Activated CD4-positive, alpha-beta T cell treated with anti-CD3 and anti-CD28 coated beads for 24 hours (primary cell): ENCODE results near the gene ACYP2.
"Not testable (repeated sequence)": the region's sequence is repeated elsewhere in the genome, so short reads cannot be mapped to it uniquely, and the experiment has no call there.

Source experiments
- DNase-seq, 2 donors: peaks; one replicate each; pipeline ENCODE4 v3.0.0-alpha.2; 2020; ENCODE audit warnings: low read depth in 2 of 2

The ACYP2 gene

DNA sequence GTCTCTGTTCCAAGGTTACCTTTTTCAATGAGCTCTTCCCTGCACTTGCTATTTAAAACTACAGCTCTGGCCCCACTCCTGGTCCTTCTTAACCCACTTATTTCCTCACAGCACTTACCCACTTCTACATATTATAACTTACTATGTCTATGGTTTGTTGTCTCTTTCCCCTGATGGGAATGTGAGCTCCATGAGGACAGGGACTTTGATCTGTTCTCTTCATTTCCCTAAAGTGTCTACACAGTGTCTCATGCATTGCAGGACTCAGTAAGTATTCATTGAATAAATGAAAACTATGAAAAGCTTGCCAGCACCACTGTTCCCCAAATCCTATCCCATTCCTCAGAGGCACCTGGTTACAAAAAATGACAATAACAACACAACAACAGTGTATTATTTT, 18.3 kb upstream of the ACYP2 start:
- DNase-seq, result no peak

DNA sequence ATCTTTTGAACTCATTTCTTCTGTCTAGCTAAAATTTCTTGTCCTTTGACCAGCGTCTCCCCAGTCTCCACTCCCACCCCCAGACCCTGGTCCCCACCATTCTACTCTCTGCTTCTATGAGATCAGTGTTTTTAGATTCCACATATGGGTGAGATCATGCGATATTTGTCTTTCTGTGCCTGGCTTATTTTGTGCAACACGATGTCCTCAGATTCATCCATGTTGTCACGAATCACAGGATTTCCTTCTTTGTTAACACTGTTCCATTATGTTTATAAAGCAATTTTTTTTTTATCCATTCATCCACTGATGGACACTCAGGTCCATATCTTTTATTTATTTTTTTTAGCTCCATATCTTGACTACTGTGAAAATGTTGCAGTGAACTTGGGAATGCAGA, 16.0 kb upstream of the ACYP2 start:
- DNase-seq, result no peak

DNA sequence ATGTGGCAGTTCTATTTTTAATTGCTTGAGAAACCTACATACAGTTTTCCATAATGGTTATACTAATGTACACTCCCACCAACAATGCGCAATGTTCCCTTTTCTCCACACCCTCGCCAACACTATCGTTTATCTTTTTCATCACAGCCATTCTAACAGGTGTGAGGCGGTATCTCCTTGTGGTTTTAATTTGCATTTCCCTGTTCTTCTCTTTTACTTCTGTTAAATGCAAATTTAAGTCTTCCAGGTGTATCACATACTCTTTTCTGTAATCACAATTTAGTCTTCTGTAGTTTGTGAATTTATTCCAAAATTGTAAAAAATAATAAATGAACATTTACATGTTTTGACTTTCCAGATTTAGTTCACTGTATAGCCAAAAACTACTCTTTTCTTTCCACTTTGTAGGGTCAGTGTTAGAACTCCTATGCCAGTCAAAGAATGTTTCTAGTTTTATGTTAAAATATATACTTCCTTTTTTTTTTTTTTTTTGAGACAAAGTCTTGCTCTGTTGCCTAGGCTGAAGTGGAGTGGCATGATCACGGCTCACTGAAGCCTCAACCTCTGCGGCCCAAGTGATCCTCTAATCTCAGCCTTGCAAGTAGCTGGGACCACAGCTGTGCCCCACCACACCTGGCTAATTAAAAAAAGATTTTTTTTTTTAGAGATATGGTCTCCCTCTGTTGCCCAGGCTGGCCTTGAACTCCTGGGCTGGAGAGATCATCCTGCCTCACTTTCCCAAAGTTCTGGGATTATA, 15.4 kb upstream of the ACYP2 start:
- no peak for DNase-seq

DNA sequence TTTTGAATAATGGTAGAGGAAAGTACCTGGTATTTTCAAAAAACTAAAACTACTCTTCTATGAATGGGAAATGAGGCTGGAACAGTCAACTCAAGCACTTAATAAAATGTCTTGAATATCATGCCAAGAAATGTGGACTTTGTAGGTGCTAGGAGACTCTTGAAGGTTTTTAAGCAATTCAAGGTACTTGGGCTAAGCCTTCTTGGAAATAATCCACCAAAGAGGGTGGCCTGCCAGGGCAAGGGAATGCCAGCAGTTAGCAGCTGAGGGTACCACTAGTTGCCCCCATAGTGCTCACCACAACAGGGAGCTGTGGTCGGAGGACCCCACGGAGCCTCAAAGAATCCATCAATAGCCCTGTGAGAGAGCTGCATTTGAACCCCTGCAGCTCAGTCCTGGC, 14.6 kb upstream of the ACYP2 start:
- DNase-seq, result no peak

DNA sequence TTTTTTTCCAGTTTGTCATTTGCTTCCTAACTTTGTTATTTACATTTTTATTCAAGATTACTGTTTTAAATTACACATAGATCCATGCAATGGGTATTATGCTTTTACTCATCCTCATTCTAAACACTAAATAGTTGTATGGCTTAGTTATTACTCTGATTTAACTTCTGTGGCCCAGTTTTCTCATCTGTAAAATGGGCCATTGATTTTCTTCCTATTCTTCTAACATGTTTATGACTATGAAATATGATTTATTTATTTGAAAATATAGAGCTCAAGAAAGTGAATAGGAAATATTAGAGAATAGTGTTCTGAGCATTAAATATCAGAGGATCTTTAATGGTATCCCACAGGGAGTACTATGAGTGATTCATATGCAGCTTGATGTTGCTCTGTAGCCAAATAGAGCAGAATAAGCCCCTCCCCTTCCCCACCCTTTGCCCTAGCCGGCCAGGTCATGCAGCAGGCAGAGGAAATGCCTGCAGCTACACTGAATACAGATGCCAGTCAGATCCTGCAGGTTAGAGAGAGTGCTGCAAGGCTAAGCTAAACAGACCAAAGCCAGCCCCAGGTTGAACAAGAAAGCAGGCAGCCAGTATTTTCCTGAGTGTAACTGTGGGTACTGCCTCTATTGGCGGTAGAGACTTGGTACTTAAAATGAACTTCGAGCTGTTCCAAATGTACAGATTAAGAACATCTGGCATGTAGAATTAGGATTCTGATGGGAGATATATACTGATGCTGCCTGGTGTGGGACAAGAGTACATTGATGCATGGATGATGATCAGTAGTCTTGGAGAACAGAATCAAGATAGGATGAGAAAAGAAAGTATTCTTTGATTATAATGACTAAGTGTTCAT, 11.7 kb upstream of the ACYP2 start:
- DNase-seq, result no peak

DNA sequence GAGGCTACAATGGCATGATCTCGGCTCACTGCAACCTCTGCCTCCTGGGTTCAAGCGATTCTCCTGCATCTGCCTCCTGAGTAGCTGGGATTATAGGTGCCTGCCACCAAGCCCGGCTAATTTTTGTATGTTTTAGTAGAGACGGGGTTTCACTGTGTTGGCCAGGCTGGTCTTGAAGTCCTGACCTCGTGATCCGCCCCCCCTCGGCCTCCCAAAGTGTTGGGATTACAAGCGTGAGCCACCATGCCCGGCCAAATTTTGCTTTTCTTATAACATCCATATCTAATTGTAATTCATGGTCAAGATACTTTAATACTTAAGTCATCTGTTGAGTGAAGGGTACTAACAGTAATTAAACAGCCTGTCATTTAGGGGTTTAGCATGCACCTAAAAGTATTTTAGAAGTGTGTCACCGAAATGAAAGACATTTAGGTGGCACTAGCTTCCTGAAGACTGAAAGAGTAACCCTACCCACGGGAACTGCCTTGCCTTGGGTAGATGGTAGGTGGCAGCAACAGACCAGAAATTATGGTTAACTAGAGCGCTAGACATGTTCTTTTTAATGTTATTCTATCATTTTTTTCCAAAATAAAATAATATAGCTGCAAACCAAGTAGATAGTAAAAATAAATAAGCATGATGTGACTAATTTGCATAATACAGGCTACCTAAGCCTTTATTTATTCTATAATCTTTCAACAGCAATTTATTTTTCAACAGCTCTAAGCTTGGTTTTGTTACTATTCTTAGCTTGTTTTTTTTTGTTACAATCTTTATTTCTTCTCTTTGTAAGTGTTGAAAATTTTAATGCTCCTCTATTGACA, 8.6 kb upstream of the ACYP2 start:
- DNase-seq, result peak in 1 of 2 donors; percentile 10

DNA sequence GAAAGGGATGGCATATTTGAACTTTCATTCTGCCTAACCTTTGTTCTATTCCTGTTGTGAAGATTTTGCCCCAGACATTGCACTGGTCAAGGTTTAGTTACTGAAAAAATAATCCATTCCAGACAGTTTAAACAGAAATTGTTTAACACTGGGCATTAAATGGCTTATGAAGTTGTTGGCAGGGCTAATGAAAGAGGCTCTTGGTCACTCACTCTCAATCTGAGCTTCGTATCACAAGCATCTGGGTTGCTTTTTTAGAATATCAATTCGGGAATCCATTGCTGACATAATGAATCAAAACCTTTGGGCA, 8.0 kb upstream of the ACYP2 start:
- DNase-seq, result no peak

DNA sequence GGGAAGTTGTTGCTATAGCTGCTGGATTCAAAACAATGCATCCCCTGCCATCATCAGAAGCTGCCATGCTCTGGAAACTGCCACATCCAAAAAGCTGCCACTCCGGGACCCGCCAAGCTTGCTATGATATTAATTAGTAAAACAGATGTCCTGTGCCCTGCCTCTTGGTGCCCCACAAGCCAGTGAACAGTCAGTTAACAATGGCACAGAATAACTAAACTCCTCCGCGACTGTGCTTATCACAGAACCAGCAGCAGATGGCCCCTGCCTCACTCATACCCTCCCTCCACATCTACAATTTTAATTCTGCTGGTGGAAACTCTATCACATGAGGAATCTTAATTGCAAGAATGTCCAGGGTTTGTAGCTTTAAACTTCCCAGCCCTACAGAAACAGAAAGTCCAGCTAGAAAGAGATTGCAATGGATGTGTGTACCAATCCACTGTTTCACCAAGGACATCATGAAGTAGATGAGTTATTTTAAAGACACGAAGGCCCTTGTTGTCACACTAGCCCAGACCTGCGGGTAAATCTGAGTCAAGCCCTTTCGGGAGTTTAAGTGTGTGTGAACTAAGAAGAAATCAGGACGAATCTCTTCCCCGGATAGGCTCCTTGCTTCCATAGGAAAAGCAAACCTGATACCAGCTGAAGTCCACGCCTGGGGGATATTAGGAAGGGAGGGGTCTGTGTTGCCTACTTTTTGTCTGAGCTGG, 7.4 kb upstream of the ACYP2 start:
- no peak for DNase-seq

DNA sequence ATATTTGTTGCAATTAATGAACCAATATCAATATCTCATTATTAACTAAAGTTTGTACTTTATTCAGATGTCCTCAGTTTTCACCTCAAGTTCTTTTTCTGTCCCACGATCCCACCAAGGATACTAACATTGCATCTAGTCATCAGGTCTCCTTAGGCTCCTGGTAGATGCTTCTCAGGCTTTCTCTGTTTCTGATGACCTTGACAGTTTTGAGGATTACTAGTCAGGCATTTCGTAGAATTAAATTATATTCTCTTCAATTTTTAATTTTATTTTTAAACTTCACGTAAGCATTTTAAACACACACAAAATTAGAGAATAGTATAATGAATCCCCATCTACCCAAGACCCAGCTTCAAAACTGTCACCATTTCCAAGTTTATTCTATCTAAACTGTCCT, 5.6 kb upstream of the ACYP2 start:
- DNase-seq, result no peak

DNA sequence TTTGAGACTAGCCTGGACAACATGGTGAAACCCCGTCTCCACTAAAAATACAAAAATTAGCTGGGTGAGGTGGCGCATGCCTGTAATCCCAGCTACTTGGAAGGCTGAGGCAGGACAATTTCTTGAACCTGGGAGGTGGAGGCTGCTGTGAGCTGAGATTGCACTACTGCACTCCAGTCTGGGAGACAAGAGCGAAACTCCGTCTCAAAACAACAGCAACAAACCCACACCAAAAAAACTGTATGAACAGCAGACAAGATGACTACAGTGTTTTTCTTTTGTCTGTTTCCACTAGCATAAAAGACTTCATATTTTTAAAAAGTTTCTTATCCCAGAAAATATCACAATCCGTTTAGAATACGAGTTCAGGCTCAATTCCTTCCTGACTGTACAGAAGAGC, 936 bp upstream of the ACYP2 start:
- not testable (repeated sequence) for DNase-seq

DNA sequence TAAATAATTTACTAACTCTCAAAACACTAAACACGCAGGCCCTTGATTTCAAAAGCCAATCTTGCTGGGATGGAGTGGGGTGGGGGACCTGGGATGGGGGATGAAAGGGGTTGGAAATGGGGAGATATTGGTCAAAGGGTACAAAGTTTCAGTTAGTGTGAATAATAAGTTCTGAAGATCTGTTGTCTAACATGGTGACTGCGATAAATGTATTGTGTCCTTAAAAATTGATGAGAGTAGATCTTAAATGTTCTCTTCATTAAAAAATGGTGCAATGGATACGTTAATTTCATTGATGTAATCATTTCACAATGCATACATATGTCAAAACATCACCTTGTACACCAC, 505 bp upstream of the ACYP2 start:
- DNase-seq, result no peak

DNA sequence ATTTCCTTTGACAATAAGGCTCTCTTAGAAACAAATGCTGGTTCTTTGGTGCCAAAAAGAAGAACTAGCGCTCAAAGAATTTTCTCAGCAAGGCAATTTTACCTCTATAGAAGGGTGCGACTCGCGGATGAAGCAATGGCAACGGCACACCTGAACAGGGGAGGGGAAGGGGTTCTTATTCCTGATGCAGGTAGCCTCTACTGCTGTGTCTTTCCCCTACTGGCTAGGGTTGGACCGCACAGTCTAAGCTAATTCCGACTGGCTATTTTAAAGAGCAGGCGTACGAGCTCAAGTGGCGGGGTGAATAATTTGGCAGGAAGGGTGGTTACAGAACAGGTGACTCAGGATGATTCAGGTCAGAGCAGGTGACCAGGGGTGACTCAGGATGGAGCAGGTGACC, 1.2 kb downstream of the ACYP2 start:
- DNase-seq, result not testable (repeated sequence)

DNA sequence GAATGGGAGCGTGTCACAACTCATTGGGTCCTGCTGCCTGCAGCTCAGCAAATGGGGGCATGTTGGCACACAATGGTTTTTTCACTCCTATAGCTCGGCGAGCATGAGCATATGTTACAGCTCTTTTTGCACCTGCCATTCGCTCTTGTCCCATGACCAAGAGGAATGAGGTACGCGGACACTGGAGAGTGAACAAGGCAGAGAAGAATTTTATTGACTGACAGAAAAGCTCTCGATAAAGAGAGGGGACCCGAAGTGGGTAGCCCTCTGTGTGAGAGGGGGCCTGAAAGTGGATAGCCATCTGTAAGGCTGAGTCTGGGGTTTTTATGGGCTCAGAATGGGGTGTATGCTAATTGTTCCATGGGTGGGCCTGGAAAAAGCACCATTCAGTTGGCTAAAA, 5.5 kb downstream of the ACYP2 start:
- no peak for DNase-seq

DNA sequence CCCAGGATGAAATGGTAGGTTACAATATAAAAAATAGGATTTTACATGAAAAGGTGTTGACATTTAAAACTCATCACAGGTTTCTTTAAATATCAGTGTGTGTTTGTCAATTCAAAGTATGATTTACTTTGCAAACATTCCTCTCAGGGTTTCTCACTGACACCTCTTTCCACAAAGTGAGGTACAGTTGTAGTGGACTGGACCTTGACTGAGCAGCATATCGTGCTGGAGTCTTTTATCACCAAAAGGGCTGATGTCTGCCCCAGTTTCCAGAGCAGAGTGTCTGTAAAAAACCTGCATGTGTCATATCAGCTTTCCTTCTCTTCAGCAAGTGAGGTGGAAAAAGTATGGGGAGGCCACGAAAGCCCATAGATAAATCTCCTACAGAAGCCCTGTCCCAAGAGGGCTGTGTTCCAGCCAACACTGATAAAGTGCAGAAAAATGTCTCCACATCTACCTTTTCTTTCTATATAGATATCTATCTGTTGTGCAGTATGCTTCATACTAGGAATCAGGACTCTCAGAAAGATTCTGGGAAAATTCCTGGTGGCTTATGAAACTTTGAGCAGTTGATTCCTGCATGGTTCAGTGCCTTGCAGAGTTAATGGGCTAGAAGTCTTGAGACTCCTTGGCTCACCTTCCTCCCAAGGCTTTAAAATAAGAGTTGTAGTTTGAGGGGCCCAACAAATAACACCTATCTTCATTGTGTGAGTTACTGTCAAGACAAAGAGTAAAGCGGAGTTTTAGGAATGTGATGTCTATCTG, 6.9 kb downstream of the ACYP2 start:
- DNase-seq, result no peak

DNA sequence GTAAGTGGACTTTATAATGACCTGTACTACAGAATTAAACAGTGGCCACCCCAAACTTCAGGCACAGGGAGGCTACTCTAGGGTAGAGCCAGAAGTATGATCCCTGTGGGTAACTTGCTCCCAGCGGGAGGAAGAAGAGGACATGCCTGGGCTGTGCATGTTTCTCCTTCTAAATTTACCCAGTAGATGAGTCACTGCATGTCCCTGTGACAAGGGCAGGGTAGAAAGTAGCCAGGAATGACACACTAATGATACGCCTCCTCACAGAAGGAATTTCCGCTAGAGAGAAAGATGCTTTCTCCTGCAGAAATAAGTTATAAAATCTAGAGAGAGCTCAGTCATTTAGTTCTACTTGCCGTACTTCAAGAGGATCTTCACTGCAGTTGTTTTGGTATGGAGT, 7.5 kb downstream of the ACYP2 start:
- DNase-seq, result no peak

DNA sequence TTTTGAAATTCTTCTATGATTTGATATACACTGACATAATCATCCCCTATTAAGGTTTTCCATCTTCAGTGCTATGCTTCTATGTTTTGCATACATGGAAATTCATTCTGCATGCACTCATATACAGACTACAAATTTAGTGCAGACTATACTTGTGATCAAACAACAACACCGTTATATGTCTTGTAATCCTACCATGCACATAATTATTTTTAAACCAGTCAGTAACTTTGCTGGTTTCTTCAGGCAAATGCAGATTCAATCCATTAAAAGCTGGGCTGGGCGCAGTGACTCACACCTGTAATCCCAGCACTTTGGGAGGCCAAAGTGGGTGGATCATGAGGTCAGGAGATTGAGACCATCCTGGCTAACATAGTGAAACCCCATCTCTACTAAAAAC, 11.8 kb downstream of the ACYP2 start:
- not testable (repeated sequence) for DNase-seq

DNA sequence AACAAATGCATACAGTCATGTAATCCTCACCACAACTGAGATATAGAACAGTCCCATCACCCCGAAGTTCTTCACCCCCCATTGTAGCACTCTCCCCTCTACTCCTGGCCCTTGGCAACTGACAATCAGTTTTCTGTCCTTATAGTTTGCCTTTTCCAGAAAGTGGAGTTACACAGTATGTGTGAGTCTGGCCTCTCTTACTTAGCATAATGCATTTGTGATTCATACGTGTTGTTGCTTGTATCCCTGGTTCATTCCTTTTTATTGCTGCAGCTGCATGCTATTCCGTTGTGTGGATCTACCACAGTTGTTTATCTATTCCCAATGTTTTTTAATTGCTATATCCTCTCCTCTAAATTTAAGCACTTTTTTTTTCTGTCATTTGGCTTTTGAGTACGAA, 17.6 kb downstream of the ACYP2 start:
- no peak for DNase-seq

DNA sequence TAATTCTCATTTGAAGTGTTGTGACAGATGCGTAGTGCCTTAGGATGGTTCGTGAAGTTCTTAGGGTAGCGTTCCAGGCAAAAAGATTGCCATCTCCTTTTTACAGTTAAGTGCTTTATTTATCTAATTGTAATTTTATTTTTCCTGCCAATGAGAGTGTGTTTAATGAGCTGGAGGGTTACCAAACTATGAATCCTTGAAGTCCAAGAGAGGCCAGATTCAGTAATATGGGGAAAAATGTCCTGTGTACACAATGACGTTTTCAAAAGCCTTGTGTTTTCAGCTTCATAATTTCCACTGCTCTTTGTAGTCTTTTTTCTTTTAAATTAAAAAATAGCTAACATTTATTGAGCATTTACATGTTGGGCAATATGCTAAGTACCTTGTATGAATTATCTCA, 23.8 kb downstream of the ACYP2 start:
- no peak for DNase-seq

DNA sequence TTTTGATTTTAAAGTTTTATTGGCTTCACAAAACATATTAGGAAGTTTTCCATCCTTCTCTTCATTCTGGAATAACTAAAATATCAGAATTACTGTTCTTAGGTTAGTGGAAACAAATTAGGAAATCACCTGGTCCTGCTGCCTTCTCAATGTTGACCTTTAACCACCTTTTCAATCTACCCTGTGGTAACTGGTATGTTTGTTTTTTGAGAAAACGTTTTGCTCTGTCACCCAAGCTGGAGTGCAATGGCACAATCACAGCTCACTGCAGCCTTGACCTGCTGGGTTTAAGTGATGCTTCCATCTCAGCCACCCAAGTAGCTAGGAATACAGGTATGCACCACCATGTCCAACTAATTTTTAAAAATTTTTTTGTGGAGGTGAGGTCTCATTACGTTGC, 28.4 kb downstream of the ACYP2 start:
- no peak for DNase-seq

DNA sequence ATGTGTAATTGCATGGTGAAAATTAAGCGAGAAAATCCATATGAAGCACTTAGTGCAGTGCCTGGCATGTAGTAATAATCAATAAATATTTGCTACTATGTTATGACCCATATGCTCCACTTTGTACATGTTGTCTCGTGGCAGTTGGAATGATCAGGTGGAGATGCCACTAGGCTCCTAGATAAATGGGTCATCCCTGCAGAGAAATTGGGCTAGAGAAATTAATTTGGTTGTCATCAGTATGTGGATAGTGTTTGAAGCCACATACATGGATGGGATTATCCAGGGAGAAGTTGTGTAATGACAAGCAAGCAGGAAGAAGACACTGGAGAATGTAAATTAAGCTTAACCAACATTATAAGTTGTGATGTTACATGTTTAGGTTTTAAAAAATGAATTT, 33.0 kb downstream of the ACYP2 start:
- DNase-seq, result no peak
